NCI-H1048 (cell line): ENCODE results near the gene KLC1.
"Not testable (repeated sequence)": the region's sequence is repeated elsewhere in the genome, so short reads cannot be mapped to it uniquely, and the experiment has no call there.

Experiments
- DNase-seq: peaks from one replicate; lab custom pipeline; 2025; lab: John Stamatoyannopoulos, UW

Gene KLC1

GRCh38 chr14:103625356-103626095 is 3.5 kb upstream of the KLC1 start:
- no peak for DNase-seq

- no peak for DNase-seq
Observed at GRCh38 chr14:103626146-103626850, 2.7 kb upstream of the KLC1 start.

GRCh38 chr14:103627073-103628025 is 1.7 kb upstream of the KLC1 start:
- DNase-seq, result no peak

GRCh38 chr14:103628221-103628683 is 759 bp upstream of the KLC1 start:
- DNase-seq, result no peak

- DNase-seq, result no peak
Observed at GRCh38 chr14:103629503-103630121, 601 bp downstream of the KLC1 start.

- no peak for DNase-seq
Observed at GRCh38 chr14:103630364-103631108, 1.5 kb downstream of the KLC1 start.

- no peak for DNase-seq
Observed at GRCh38 chr14:103633391-103633790, 4.4 kb downstream of the KLC1 start.

GRCh38 chr14:103634156-103634555 is 5.1 kb downstream of the KLC1 start:
- DNase-seq, result no peak

- no peak for DNase-seq
Observed at GRCh38 chr14:103638594-103638993, 9.6 kb downstream of the KLC1 start.

- DNase-seq, result no peak
Observed at GRCh38 chr14:103641161-103641560, 12.2 kb downstream of the KLC1 start.

GRCh38 chr14:103646189-103646588 is 17.2 kb downstream of the KLC1 start:
- DNase-seq, result no peak

GRCh38 chr14:103649001-103649400 is 20.0 kb downstream of the KLC1 start:
- no peak for DNase-seq

GRCh38 chr14:103650213-103650612 is 21.2 kb downstream of the KLC1 start:
- no peak for DNase-seq

GRCh38 chr14:103651585-103651984 is 22.6 kb downstream of the KLC1 start:
- no peak for DNase-seq

GRCh38 chr14:103652806-103653205 is 23.8 kb downstream of the KLC1 start:
- DNase-seq, result no peak

GRCh38 chr14:103653336-103653735 is 24.3 kb downstream of the KLC1 start:
- not testable (repeated sequence) for DNase-seq

- no peak for DNase-seq
Observed at GRCh38 chr14:103653805-103654204, 24.8 kb downstream of the KLC1 start.

GRCh38 chr14:103654619-103655018 is 25.6 kb downstream of the KLC1 start:
- no peak for DNase-seq

- no peak for DNase-seq
Observed at GRCh38 chr14:103656031-103656755, 27.2 kb downstream of the KLC1 start.

GRCh38 chr14:103656756-103657133 is 27.7 kb downstream of the KLC1 start:
- DNase-seq, result no peak
